H1 (cell line): ENCODE results near the gene TMEM272. TPM values are rescaled to one million over a fixed set of nuclear protein-coding genes. Genes with fewer than 3 reads are reported as not detected.

ENCODE experiments used
- CTCF ChIA-PET: fragments of 300-600 bp; sonication (Branson Sonifier 250); formaldehyde crosslinking; loops from one replicate; lab custom pipeline; 2021; ENCODE audit not compliant: partially characterized antibody; lab: Charles Lee
- POLR2A ChIA-PET: fragments of 300-600 bp; sonication (Branson Sonifier 250); formaldehyde crosslinking; loops from one replicate; lab custom pipeline; 2021; ENCODE audit warnings: inconsistent platforms; ENCODE audit not compliant: partially characterized antibody; lab: Charles Lee
- DNase-seq, 2 experiments: peaks; one replicate each; pipeline versions ENCODE4 v3.0.0 to v3.0.0-alpha.2; 2010 to 2022; ENCODE audit warnings: low spot score in 2 of 2, low read depth in 1 of 2, mixed read lengths in 1 of 2
- FAIRE-seq: peaks from 2 replicates; lab custom pipeline; 2011; peaks lifted over from hg19 to GRCh38; lab: Jason Lieb, UNC
- H2AFZ ChIP-seq: 2 replicates; pipeline ENCODE4 v1.8.1; 2012; ENCODE audit warnings: low read length, inconsistent platforms
- H2AK5ac ChIP-seq: 2 replicates; pipeline ENCODE4 v1.6.1; 2013; ENCODE audit warnings: low read depth, low read length
- H2BK120ac ChIP-seq: replicated peaks from 2 replicates; pipeline ENCODE3; 2013; ENCODE audit warnings: low read depth, low read length, inconsistent platforms
- H2BK12ac ChIP-seq: 2 replicates; pipeline ENCODE4 v1.6.1; 2013; ENCODE audit warnings: low read depth, low read length
- H2BK15ac ChIP-seq: 2 replicates; pipeline ENCODE4 v1.6.1; 2013; ENCODE audit warnings: low read length
- H2BK20ac ChIP-seq: 2 replicates; pipeline ENCODE4 v1.6.1; 2013; ENCODE audit warnings: low read length
- H2BK5ac ChIP-seq: 2 replicates; pipeline ENCODE4 v1.6.1; 2013; ENCODE audit warnings: low read depth, low read length
- H3K14ac ChIP-seq: 2 replicates; pipeline ENCODE4 v1.6.1; 2013; ENCODE audit warnings: inconsistent platforms; ENCODE audit not compliant: insufficient read length
- H3K18ac ChIP-seq: 2 replicates; pipeline ENCODE4 v1.6.1; 2013; ENCODE audit warnings: low read length; ENCODE audit errors: extremely low read depth
- H3K23ac ChIP-seq: 2 replicates; pipeline ENCODE4 v1.6.1; 2013; ENCODE audit warnings: inconsistent platforms; ENCODE audit not compliant: insufficient read length
- H3K23me2 ChIP-seq: 2 replicates; pipeline ENCODE4 v1.6.1; 2013; ENCODE audit warnings: low read depth, low read length
- H3K27ac ChIP-seq: 2 replicates; pipeline ENCODE4 v1.6.1; 2011; ENCODE audit warnings: low read depth, low read length, inconsistent platforms
- H3K27me3 ChIP-seq, 4 experiments: replicated peaks in 1 of 4; 1 replicate in 1 of 4; 2 replicates in 3 of 4; pipeline versions ENCODE4 v1.6.1 to v1.8.1; 2011 to 2013; ENCODE audit warnings: low read length in 3 of 4, mild to moderate bottlenecking in 3 of 4, inconsistent platforms in 2 of 4, mixed read lengths in 2 of 4, moderate library complexity in 1 of 4; ENCODE audit not compliant: control insufficient read depth in 3 of 4, insufficient read depth in 3 of 4; ENCODE audit errors: extremely low read depth in 1 of 4
- H3K36me3 ChIP-seq, 4 experiments: 2 replicates each; pipeline versions ENCODE4 v1.6.1 to v1.8.1; 2011 to 2013; ENCODE audit warnings: mild to moderate bottlenecking in 4 of 4, low read length in 3 of 4, moderate library complexity in 2 of 4, control low read depth in 1 of 4, inconsistent platforms in 1 of 4; ENCODE audit not compliant: insufficient read depth in 4 of 4, control insufficient read depth in 2 of 4
- H3K4ac ChIP-seq: replicated peaks from 2 replicates; pipeline ENCODE3; 2013; ENCODE audit warnings: low read length, low read depth, mixed read lengths, inconsistent platforms; ENCODE audit not compliant: insufficient read length
- H3K4me1 ChIP-seq, 4 experiments: replicated peaks in 1 of 4; 1 replicate in 1 of 4; 2 replicates in 3 of 4; pipeline versions ENCODE4 v1.6.1 to v1.8.1; 2011 to 2013; ENCODE audit warnings: low read length in 3 of 4, inconsistent platforms in 2 of 4, mixed read lengths in 1 of 4; ENCODE audit not compliant: insufficient read depth in 4 of 4, control insufficient read depth in 3 of 4
- H3K4me2 ChIP-seq, 2 experiments: 2 replicates each; pipeline versions ENCODE4 v1.6.1 to v1.8.1; 2011 to 2013; ENCODE audit warnings: low read depth in 2 of 2, low read length in 2 of 2, control low read depth in 1 of 2, inconsistent platforms in 1 of 2, mild to moderate bottlenecking in 1 of 2; ENCODE audit not compliant: insufficient read depth in 1 of 2
- H3K4me3 ChIP-seq, 4 experiments: fragments of 200-600, 300-600 bp in 1 of 4; sonication (generic), shearing (Covaris generic), sonication (Bioruptor Twin) in 1 of 4; 2 replicates each; pipeline versions ENCODE4 v1.5.1 to v1.8.1; 2011 to 2016; ENCODE audit warnings: low read length in 4 of 4, low read depth in 3 of 4, control low read depth in 2 of 4, inconsistent platforms in 2 of 4, mild to moderate bottlenecking in 2 of 4, mixed read lengths in 1 of 4, moderate library complexity in 1 of 4; ENCODE audit not compliant: insufficient read depth in 2 of 4; ENCODE audit errors: extremely low read depth in 1 of 4
- H3K56ac ChIP-seq: replicated peaks from 2 replicates; pipeline ENCODE3; 2013; ENCODE audit warnings: low read depth, mild to moderate bottlenecking, mixed read lengths, low read length, inconsistent platforms; ENCODE audit not compliant: insufficient read length
- H3K79me1 ChIP-seq: 2 replicates; pipeline ENCODE4 v1.6.1; 2013; ENCODE audit warnings: low read depth, low read length, control low read depth
- H3K79me2 ChIP-seq, 2 experiments: 2 replicates each; pipeline versions ENCODE4 v1.6.1 to v1.8.1; 2012 to 2013; ENCODE audit warnings: low read length in 2 of 2, mild to moderate bottlenecking in 2 of 2, inconsistent platforms in 1 of 2; ENCODE audit not compliant: insufficient read depth in 2 of 2, control insufficient read depth in 1 of 2
- H3K9ac ChIP-seq, 4 experiments: replicated peaks in 1 of 4; 1 replicate in 1 of 4; 2 replicates in 3 of 4; pipeline versions ENCODE4 v1.6.1 to v1.8.1; 2011 to 2013; ENCODE audit warnings: low read depth in 3 of 4, low read length in 3 of 4, control low read depth in 2 of 4, mild to moderate bottlenecking in 2 of 4, moderate library complexity in 2 of 4, inconsistent platforms in 1 of 4; ENCODE audit errors: extremely low read depth in 1 of 4
- H3K9me3 ChIP-seq, 2 experiments: 2 replicates each; pipeline versions ENCODE4 v1.6.1 to v1.8.1; 2012 to 2013; ENCODE audit warnings: mild to moderate bottlenecking in 2 of 2, moderate library complexity in 2 of 2, control low read depth in 1 of 2, inconsistent platforms in 1 of 2, low read depth in 1 of 2, low read length in 1 of 2, mixed read lengths in 1 of 2; ENCODE audit not compliant: insufficient read depth in 2 of 2
- H4K20me1 ChIP-seq, 2 experiments: replicated peaks in 1 of 2; 2 replicates each; pipeline versions ENCODE3 to v1.8.1; 2011 to 2013; ENCODE audit warnings: inconsistent platforms in 2 of 2, low read length in 2 of 2, mild to moderate bottlenecking in 1 of 2; ENCODE audit not compliant: insufficient read depth in 2 of 2, control insufficient read depth in 1 of 2
- H4K5ac ChIP-seq: 2 replicates; pipeline ENCODE4 v1.6.1; 2013; ENCODE audit warnings: low read length, low read depth, mixed read lengths, inconsistent platforms; ENCODE audit not compliant: insufficient read length
- H4K8ac ChIP-seq: 2 replicates; pipeline ENCODE4 v1.8.0; 2013; ENCODE audit warnings: mild to moderate bottlenecking, moderate library complexity, low read length, inconsistent platforms; ENCODE audit not compliant: insufficient read depth; ENCODE audit errors: extremely low read depth
- H4K91ac ChIP-seq: replicated peaks from 2 replicates; pipeline ENCODE3; 2013; ENCODE audit warnings: low read length, mixed read lengths, inconsistent platforms; ENCODE audit not compliant: insufficient read length
- CBX8 ChIP-seq: fragments of 300-800, 300-1000 bp; sonication (generic); IDR thresholded peaks from 2 replicates; pipeline ENCODE4 v1.7.1; 2016; ENCODE audit warnings: low read depth, low read length, borderline replicate concordance
- CHD2 ChIP-seq: IDR thresholded peaks from 2 replicates; pipeline ENCODE4 v1.6.1; 2012; ENCODE audit warnings: low read length, improper control_type of control experiment
- EGR1 ChIP-seq: IDR thresholded peaks from 2 replicates; pipeline ENCODE4 v1.6.1; 2011; ENCODE audit warnings: low read depth, low read length, borderline replicate concordance
- JUN ChIP-seq: IDR thresholded peaks from 2 replicates; pipeline ENCODE4 v1.6.1; 2011; ENCODE audit warnings: low read depth, mild to moderate bottlenecking, improper control_type of control experiment, low read length
- KDM1A ChIP-seq: fragments of 200-600, 300-600 bp; sonication (generic); IDR thresholded peaks from 2 replicates; pipeline ENCODE4 v1.7.1; 2016; ENCODE audit warnings: mild to moderate bottlenecking, low read length, borderline replicate concordance
- PHF8 ChIP-seq: fragments of 200-600 bp; sonication (generic); conservative IDR thresholded peaks from 2 replicates; pipeline ENCODE4 v1.7.1; 2012; ENCODE audit warnings: low read depth, mild to moderate bottlenecking, inconsistent platforms, low read length, moderate library complexity
- POLR2A ChIP-seq, 2 experiments: IDR thresholded peaks; 1 replicate in 1 of 2; 2 replicates in 1 of 2; pipeline ENCODE4 v1.6.1; 2011; ENCODE audit warnings: low read depth in 2 of 2, low read length in 2 of 2, mild to moderate bottlenecking in 2 of 2; ENCODE audit errors: control extremely low read depth in 1 of 2
- RFX5 ChIP-seq: IDR thresholded peaks from 2 replicates; pipeline ENCODE4 v1.6.1; 2011; ENCODE audit warnings: low read depth, low read length, improper control_type of control experiment, borderline replicate concordance
- RNF2 ChIP-seq: fragments of 200-900, 300-1000 bp; sonication (generic); IDR thresholded peaks from 2 replicates; pipeline ENCODE4 v1.7.1; 2016; ENCODE audit warnings: borderline replicate concordance, low read depth, mild to moderate bottlenecking, antibody characterized with exemption, low read length; ENCODE audit not compliant: poor library complexity, severe bottlenecking; ENCODE audit errors: missing control alignments
- SP1 ChIP-seq: IDR thresholded peaks from 2 replicates; pipeline ENCODE4 v1.6.1; 2011; ENCODE audit warnings: low read depth, low read length
- TCF12 ChIP-seq: IDR thresholded peaks from 2 replicates; pipeline ENCODE4 v1.6.1; 2011; ENCODE audit warnings: low read depth, mild to moderate bottlenecking, low read length
- YY1 ChIP-seq: IDR thresholded peaks from 2 replicates; pipeline ENCODE4 v1.6.1; 2011; ENCODE audit warnings: low read depth, mild to moderate bottlenecking, low read length
- WGBS, 2 experiments: shearing (Covaris generic) in 1 of 2; methylation state at CpG; one replicate each; pipeline versions ENCODE4 v1.1.6 to v1.1.7; 2013 to 2015; ENCODE audit warnings: low lambda C conversion rate in 2 of 2, mixed read lengths in 2 of 2, inconsistent platforms in 1 of 2, low coverage in 1 of 2, missing lambda C conversion rate in 1 of 2; ENCODE audit not compliant: insufficient replicate concordance in 2 of 2, insufficient coverage in 1 of 2, insufficient read length in 1 of 2; ENCODE audit errors: extremely low coverage in 1 of 2, missing lambda C conversion rate in 1 of 2; 5-methylcytosine and 5-hydroxymethylcytosine counted together
- polyA plus RNA-seq, 7 experiments: library from polyadenylated mRNA; depleted of rRNA in 3 of 7; stranded (reverse) in 5 of 7; unstranded in 2 of 7; fragments of >200 nt in 5 of 7; fragments of 200-250 nt in 2 of 7; gene quantifications; 1 replicate in 5 of 7; 2 replicates in 1 of 7; 4 replicates in 1 of 7; pipeline versions ENCODE4 v1.2.1 to v1.2.3, GENCODE V29; 2011 to 2013; ENCODE audit warnings: missing spikeins in 2 of 7, mixed read lengths in 2 of 7
- total RNA-seq: library from RNA; stranded (reverse); fragmentation: NEBNext Ultra II Directional; extraction: Animal tissue kit (Norgen Biotek cat#: 25700); gene quantifications from 2 replicates; pipeline ENCODE4 v1.2.1, GENCODE V29; 2021
- TF ChIP-seq, protein P1 (sequence below): IDR thresholded peaks from 2 replicates; pipeline ENCODE4 v1.6.1; 2012; ENCODE audit warnings: low read length, inconsistent platforms

Gene TMEM272
- total and polyA plus RNA-seq, 2 of the 8 experiments (the other 6 are each of a cell fraction or from before 2014, with no cell fraction given), result 0.05 TPM; not detected in 1

DNA sequence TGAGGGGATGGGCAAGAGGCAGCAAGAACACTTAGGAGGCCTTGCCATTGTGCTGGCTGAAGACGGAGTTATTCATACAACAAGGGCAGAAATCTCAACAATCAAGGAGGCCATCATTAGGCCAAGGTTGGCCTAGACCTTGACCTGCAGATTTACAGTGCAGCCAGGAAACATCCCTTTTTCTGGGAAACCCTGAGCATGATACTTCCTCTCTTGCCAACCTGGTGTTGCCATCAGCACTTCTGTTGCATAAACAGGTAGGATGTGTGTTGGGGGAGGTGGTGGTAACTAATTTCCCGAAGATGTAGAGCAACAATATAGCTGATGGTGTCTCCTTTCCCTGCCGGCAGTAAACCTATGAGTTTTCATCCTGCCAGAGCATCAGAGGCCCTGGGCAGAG lies 8.0 kb downstream of the TMEM272 start:
- no peak overlapping the region for H3K56ac ChIP-seq
- POLR2A ChIA-PET, result no interaction called here
- no peak for TF ChIP-seq RNF2
- TF ChIP-seq YY1, result no peak
- no peak for TF ChIP-seq POLR2A (IDR thresholded peaks at IDR 0.05; ENCODE audit: control extremely low read depth in 1 of 2, low read depth in 2 of 2, low read length in 2 of 2)
- no peak for TF ChIP-seq RFX5
- no peak for TF ChIP-seq SP1
- no peak for TF ChIP-seq KDM1A
- TF ChIP-seq JUN, result no peak
- TF ChIP-seq CHD2, result no peak
- TF ChIP-seq CBX8, result no peak
- no peak for TF ChIP-seq PHF8
- TF ChIP-seq TCF12, result no peak
- no peak for TF ChIP-seq EGR1
- TF ChIP-seq, protein P1, sequence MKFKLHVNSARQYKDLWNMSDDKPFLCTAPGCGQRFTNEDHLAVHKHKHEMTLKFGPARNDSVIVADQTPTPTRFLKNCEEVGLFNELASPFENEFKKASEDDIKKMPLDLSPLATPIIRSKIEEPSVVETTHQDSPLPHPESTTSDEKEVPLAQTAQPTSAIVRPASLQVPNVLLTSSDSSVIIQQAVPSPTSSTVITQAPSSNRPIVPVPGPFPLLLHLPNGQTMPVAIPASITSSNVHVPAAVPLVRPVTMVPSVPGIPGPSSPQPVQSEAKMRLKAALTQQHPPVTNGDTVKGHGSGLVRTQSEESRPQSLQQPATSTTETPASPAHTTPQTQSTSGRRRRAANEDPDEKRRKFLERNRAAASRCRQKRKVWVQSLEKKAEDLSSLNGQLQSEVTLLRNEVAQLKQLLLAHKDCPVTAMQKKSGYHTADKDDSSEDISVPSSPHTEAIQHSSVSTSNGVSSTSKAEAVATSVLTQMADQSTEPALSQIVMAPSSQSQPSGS, result no peak

More for the DNA sequence above, 8.0 kb downstream of the TMEM272 start:
- Histone ChIP-seq H3K23ac (no peak overlapping the region), H2BK15ac (no peak overlapping the region), H3K4me2 (no peak overlapping the region), H3K27ac (no peak overlapping the region), H2BK5ac (no peak overlapping the region), H2BK20ac (no peak overlapping the region), H3K9ac (no peak overlapping the region), H3K79me2 (no peaks in the 10 kb centered on the region), H3K9me3 (no peaks in the 10 kb centered on the region), H3K36me3 (no peaks in the 10 kb centered on the region), H4K8ac (no peak overlapping the region), H2BK120ac (no peak overlapping the region), H4K91ac (no peak overlapping the region), H3K4me3 (no peak overlapping the region), H4K5ac (no peak overlapping the region), H2AFZ (no peak overlapping the region), H3K4me1 (no peaks in the 10 kb centered on the region; a peak in 1 of 7 replicates), H3K27me3 (no peaks in the 10 kb centered on the region), H3K79me1 (no peaks in the 10 kb centered on the region), H3K18ac (no peak overlapping the region), H2BK12ac (no peak overlapping the region), H3K4ac (no peak overlapping the region), H3K14ac (no peak overlapping the region), H3K23me2 (no peaks in the 10 kb centered on the region), H4K20me1 (no peaks in the 10 kb centered on the region), H2AK5ac (no peak overlapping the region)
- DNase-seq (no peak), FAIRE-seq (no peak)
- 90% methylated on average over 3 of the region's 3 CpGs; no CpG with 5 or more reads in 1 of the 2 experiments for WGBS, 2 experiments
- CTCF ChIA-PET, result interaction anchor here (0.7 to 8.8 kb wide), 9 partner anchors 9 to 614 kb away, joined by 3 to 105 read pairs (median 5); no protein-coding TSS in a partner anchor
